GM19328 (cell line): ENCODE measurements around the gene ZC3H12D.
"Not testable (repeated sequence)": the region's sequence is repeated elsewhere in the genome, so short reads cannot be mapped to it uniquely, and the experiment has no call there.

Experiments
- ATAC-seq: cut with Tn5 transposase; IDR thresholded peaks from one replicate; pipeline ENCODE4 v1.9.1; 2021; ENCODE audit warnings: mild to moderate bottlenecking, moderate library complexity; ENCODE audit not compliant: unreplicated experiment

ZC3H12D gene

DNA sequence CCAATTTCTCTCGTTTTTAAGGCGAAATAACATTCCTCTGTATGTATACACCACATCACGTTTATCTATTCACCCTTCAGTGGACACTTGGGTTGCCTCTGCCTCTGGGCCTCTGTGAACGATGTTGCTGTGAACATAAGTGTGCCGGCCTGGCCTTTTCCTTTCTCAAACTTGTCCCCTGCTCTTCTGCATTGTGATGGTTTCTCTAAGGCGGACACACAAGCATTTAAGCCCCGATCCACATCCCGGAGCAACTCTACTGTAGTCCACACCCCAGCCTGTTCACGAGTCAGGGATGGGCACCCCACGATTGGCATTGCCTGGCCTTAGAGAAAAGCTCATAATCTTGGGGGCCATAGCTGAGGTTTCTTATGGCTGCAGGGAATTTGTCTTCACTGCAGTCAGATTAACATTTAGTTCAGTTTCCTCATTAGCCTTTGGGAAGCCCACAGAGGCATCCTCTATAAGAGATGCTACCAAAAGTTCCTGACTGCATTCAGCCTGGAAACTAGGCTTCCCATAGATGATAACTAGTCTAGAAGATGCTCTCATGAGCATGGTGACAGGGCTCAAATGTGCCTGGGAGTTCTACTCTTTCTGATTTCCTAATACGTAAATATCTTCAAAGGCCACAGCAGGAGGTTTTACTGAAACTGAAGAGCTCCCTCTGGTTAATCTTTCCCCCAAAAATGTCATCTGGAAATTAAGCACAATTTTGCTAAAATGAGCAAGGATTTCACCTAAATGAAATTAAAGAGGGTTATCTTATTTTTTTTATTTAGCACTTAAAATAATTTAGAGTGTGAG, 762 bp downstream of the ZC3H12D start:
- no peak for ATAC-seq

DNA sequence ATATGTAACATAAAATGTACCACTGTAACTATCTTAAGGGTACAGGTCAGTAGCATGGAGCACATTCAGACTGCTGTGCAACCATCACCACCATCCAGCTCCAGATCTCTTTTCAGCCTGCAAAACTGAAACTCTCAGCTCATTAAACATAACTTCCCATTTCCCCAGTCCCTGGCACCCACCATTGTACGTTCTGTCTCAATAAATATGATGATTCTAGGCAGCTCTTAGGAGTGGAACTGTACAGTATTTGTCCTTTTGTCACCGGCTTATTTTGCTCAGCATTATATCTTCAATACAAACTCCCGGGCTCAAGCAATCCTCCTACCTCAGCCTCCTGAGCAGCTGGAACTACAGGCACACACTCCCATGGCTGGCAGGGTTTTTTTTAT, 1.5 kb downstream of the ZC3H12D start:
- no peak for ATAC-seq

DNA sequence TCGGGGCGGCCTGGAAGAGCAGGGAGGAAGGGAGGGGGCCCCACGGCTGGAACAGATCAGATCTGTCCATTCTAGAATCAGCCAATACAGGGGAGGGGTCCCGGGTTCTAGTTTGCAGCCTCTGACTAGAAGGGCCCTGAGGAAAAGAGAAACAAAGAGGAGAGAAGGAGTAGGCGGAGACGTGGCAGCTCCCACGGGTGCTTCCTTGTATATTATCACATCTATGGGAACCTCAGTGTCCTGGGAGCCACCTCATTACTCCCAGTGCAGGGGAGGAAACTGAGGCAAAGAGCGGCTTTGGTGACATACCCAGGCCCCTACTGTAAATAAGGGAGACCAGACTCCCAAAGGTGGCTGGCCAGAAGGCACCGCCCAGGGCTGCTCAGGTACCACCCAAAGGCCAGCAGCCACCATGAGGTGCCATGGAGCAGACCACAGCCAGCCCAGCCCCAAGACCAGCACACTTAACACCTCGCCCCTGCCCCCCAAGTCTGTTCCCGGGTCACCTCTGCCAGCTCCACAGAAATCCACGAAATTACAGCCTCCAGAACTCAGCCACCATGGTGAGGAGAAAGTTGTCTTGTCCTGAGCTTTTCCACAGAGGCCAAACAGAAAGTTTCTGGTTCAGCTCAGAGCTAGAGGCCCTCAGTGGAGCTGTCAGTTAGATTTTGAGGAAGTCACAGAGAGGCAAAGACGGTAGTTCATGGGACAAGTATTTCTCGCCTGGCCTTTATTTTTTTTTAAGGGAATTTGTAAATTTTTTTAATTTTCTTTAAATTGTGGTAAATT, 2.1 kb downstream of the ZC3H12D start:
- no peak for ATAC-seq

DNA sequence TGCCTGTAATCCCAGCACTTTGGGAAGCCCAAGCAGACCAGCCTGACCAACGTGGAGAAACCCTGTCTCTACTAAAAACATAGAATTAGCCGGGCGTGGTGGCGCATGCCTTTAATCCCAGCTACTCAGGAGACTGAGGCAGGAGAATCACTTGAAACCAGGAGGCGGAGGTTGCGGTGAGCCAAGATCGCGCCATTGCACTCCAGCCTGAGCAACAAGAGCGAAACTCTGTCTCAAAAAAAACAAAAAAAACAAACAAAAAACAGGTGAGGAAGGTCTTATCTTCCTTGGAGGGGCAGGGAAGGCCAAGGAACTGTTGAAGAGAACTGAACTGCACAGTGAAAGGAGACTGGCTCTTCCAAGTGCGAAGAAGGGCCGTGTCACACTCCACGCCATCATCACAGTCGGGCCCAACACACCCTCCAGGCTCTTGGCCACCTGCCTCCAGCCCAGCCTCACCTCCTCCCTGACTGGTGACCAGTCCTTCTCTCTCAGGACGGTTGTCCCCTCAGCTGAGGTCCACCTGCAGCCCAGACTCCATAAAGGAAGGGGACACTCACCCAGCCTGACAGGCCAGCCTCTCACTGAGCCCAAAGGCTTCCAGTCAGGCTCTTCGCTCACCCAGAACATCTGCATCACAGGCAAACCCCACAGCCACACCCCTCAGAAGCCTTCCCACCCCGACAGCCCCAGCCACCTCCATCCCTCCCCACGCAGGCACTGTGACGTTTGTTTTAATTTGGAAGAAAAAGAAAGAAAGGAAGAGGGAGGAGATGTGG, 4.1 kb downstream of the ZC3H12D start:
- peak; percentile 26 for ATAC-seq

DNA sequence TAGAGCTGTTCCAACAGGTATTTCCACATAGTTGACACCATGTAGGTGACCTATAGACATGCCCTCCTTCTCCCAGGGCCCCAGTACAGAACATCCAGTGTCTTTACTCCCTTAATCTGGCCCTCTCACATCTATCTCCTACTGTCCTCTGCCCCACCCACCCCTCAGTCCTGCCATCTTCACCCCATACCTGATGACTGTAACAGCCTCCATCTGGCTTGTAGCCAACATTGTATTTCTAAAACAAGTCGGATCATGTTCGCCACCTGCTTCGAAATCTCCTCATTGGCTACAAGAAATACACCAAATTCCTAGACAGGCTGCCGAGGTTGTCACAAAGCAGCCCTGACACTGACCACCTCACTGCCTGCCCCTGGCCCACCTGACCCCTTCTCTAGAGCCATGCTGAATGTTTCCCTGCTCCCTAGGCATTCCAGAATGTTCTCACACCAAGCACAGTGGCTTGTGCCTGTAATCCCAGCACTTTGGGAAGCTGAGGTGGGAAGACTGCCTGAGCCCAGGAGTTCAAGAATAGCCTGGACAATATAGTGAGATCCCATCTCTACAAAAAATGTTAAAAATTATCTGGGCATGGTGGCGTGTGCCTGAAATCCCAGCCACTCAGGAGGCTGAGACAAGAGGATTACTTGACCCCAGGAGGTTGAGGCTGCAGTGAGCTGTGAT, 6.0 kb downstream of the ZC3H12D start:
- no peak for ATAC-seq

DNA sequence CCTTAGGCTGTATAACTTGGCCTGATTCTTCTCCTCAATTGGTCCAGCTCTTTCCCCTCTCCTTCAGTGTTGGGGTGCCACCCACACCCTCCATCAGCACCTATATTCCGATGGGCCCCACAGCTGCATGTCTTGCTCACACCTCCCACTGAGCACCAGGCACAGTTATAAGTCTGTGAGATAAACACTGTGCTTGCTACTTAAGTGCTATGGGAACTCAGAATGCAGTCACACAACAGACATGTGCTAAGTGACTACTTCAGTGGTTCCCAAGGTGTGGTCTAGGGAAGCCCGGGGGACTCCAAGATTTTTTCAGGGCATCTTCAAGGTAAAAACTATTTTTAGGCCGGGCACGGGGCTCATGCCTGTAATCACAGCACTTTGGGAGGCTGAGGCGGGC, 7.3 kb downstream of the ZC3H12D start:
- no peak for ATAC-seq

DNA sequence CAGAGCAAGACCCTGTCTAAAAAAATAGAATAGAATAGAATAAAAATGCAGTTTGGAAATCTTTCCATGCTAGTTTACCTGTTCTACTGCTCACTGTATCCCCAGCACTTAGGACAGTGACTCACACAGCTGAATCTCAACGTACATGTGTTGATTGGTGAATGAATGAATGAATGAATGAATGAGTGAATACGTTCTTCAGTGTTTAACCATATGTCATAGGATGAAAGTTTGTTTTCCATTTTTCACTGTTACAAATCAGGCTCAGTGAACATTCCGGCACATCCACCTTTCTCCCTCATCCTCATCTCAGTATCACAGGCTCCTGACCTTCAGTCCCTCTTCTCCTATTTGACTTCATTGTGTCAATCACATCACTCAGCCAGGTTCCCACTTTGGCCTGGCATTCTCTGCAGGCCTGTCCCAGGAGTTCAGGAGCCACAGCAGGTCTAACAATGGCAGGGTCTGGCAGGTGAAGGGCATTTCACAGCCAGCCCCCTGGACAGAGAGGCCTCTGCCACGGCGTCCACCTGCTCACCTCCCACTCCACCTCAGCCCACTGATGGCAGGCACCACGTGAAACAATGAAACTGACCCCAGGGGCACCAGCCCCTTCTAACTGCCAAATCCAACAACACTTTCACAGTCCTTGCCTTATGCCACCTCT, 7.9 kb downstream of the ZC3H12D start:
- ATAC-seq: no peak

DNA sequence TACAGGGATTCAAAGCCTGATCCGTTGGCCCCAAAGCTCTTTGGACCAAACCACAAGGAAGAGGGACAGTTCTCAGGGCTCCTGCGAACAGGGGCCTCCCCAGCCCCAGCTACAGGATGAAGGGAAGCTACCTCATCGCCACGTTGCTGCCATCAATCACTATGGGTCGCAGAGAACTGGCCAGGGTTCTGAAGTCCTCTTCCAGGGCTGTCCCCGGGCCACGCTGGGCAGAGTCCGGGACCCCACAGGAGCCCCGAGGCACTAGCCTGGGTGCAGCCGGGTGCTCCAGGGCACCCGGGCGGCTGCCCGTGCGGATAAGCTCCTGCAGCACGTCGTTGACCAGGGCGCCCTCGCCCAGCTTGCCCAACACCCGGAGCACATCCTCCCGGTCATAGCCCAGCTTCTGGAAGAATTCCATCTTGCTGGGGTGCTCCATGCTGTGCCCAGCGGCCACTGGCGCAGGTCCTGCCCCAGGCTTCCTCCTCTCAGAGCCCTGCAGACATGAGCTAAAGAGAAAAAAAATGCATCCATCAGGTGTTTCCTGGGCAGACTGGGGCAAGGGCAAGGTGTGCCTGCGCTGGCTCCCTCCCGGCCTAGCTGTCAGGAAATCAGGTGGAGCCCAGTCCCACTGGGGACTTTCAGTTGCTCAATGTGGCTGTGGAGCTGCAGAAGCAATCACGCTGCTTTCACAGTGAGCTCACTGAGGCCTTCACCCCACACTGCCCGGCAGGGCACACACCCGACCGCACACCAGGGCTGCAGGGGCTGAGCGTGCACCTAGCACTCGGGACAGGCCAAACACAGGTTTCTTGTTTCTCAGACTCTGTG, 10.5 kb downstream of the ZC3H12D start:
- no peak for ATAC-seq

DNA sequence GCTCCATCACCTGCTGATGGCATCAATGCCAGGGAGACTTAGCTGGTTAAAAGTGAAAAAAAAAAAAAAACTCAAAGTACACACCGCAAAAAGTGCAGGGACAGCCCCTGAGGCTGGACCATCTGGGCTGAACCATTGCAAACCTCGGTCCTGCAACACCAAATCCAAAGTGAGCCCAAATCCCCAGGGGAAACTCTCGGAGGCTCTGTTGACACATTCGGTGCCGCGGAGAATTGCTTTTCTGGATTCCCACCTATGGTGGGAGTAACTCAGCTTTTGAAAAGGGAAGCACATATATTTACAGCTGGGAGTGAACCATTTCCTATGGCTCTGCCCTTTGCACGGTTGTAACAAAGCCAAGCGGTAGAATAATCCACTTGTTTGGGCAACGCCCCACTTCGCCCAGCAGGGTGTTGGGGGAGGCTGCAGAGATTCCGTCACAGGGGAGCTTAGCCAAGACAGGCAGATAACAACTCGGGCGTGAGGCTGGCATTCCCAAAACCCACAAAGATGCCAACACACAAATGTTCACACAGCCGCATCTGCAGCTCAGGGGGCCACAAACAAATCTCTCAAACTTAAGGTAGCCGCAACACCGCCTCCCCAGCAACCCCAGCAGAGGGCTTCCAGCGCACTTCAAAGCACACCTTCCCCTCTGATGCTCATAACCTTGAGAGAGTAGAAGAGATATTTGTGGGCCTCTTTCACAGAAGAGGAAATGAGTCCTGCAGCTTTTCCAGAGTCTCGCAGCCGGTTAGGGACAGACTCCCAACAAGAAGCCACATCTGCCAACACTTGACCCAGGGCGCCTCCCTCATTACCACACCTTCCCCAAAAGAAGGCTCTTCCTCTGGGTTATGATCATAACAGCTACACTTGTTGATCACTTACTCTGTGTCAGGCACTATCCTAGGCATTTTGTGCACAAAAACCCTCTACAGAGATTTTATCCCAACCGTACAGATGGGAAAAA, 11.4 kb downstream of the ZC3H12D start:
- ATAC-seq: no peak

DNA sequence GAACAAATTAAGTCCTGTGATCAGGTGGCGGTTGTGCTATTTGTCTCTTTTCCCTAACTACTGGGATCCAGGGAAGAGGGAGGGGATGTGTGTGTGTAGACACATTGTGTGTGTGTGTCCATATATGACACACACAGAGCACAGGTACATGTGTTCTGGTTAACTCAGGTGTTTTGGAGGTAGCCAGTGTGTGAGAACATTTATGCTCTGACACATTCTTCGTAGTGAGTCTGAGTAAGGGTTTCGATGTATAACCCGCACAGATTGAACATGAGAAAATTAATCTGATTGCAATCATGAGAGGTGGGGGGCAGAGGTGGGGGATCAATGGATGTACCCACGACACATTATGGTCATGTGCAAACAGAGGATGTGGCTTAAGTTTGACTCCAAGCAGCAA, 12.6 kb downstream of the ZC3H12D start:
- no peak for ATAC-seq

DNA sequence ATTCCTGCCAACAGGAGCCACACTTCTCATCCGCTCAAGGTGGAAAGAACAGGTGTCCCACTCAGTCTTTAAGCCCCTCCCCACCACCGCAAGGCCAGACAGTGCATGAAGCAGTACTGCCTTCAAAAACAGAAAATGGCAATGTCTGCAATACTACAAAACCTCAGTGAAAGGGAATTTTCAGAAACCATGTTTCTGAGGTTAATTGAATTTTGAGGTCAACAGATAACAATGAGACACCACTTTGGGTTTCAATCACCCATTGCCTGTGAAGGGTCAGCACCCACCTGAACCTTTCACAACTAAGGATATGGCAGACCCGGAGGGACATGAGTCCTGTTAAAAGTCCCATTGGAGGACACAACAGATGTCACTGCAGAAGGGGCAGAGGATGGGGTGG, 13.0 kb downstream of the ZC3H12D start:
- peak; percentile 40 for ATAC-seq

DNA sequence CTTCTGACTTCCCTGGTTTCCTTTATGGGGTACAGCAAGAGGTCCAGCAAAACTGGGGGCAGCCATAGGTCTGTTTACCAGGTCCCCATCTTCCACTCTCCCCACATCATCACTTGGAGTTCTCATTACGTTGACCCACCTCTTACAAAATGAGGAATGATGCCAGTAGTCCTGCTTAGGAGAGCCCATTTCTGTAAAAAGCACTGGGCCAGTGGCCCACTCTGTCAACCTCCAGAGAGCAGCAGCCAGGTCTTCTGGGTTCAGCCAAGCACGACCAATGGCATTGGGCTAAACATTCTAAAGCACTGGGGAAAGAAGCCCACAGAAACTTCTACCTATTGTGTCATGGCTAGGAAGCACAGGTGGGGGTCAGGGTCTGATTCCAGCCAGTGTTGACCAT, 13.9 kb downstream of the ZC3H12D start:
- no peak for ATAC-seq

DNA sequence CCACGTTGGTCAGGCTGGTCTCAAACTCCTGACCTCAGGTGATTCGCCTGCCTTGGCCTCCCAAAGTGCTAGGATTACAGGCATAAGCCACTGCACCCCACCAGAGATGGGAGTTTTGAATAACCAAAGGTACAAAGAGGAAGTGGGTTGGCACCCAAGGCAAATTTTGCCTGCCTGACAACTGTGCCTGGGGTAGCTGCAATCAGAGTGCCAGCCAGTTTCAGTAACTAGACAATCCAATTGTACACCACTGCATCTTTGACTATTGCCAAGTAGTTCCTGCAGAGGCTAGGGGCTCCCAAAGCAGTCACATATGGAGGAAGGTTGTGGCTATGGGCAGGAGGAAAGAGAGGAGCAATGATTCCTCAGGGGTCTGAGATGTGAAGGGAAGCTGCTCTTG, 16.6 kb downstream of the ZC3H12D start:
- ATAC-seq: no peak

DNA sequence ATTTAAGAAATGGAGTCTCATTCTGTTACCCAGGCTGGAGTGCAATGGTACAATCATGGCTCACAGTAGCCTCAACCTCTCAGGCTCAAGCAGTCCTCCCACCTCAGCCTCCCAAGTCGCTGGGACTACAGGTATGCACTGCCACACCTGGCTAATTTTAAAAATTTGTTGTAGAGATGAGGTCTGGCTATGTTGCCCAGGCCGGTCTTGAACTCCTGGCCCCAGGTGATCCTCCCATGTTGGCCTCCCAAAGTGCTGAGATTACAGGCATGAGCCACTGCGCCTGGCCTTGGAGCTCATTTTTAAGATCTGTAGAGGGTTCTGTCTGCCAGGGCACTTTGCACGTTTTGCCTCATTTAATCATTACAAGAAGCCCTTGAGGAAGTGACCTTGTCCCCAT, 17.5 kb downstream of the ZC3H12D start:
- no peak for ATAC-seq

DNA sequence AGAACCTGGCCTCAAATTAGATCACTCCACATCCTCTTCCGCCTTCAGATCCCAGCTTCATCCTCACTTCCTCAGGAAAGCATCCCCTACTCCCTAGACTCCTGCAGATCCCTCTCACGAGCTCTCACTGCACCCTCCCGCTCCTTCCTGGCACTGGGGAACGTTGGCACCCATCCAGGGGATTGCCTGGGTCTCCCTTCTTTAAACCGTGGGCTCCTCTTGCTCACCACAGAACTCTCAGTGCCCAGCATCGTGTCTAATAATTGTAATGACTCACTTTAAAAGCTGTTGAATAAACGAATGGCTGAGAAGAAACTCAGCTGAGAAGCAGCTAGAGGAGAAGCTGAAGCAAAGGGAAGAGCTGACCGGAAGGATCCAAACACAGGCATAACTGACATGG, 20.4 kb downstream of the ZC3H12D start:
- no peak for ATAC-seq

DNA sequence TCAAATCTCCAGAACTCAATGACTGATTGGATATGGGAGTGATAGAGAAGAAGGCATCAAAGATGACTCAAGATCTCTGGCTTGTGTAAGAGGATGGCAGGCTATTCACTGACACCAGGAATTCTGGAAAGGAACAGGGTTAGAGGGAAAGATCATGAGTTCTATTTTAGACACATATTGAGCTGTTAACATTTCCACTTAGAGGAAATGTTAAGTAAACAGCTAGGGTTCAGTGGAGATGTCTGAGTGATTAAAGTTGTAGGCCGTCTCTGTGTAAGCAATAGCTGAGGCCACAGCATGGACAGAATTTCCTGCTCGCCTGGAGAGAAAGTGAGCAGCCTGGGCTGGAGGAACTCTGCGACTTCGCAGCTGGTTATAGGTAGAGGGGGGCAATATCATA, 21.0 kb downstream of the ZC3H12D start:
- ATAC-seq: no peak

DNA sequence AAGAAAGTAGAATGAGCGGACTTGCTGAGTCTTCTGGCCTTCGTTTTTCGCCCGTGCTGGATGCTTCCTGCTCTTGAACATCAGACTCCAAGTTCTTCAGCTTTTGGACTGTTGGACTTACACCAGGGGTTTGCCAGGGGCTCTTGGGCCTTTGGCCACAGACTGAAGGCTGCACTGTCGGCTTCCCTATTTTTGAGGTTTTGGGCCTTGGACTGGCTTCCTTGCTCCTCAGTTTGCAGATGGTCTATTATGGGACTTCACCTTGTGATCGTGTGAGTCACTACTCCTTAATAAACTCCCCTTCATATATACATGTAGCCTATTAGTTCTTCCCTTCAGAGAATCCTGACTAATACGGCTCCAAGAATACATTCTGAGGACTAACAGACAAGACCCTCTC, 22.1 kb downstream of the ZC3H12D start:
- ATAC-seq: not testable (repeated sequence)

DNA sequence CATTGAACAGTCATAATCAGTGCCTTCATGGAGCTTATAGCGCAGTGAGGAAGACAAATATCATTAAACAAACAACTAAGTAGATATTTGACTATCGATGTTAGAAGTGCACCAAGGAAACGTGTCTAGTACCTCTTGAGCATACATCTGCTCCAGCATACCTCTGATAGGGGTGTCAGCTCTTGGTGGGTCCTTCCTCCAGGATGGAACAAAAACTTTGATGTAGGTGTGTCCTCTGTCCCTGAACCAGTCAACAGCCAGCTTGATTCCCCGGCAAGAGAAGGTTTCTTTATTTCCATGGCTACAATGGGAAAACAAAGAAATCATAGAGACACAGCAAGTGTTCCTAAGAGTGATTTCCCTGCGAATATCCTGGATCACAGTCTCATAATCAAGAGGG, 23.1 kb downstream of the ZC3H12D start:
- ATAC-seq: no peak
